Breast epithelium (tissue), 4 donors: ENCODE measurements around the gene NUMA1. TPM values are rescaled to one million over a fixed set of nuclear protein-coding genes. Genes with fewer than 3 reads are reported as not detected.

Experiments
- DNase-seq, 2 donors: peaks; one replicate each; pipeline ENCODE4 v3.0.0-alpha.2; 2019; ENCODE audit warnings: low spot score in 2 of 2
- H3K27ac ChIP-seq, 2 donors: fragments of 200-600 bp; sonication (generic) in 1 of 2; one replicate each; pipeline ENCODE4 v1.5.1; 2016 to 2019; ENCODE audit warnings: mild to moderate bottlenecking in 1 of 2
- H3K27me3 ChIP-seq, 2 donors: fragments of 200-600 bp; sonication (generic) in 1 of 2; one replicate each; pipeline versions ENCODE4 v1.5.1 to v1.6.0; 2017 to 2019; ENCODE audit warnings: control low read depth in 1 of 2, mild to moderate bottlenecking in 1 of 2
- H3K36me3 ChIP-seq: fragments of 200-600 bp; one replicate; pipeline ENCODE4 v1.5.1; 2019
- H3K4me1 ChIP-seq, 2 donors: fragments of 200-600 bp; sonication (generic); one replicate each; pipeline ENCODE4 v1.5.1; 2016 to 2019; ENCODE audit warnings: control low read depth in 1 of 2
- H3K4me3 ChIP-seq, 3 donors: fragments of 200-600 bp; sonication (generic); 1 replicate in 2 of 3; 2 replicates in 1 of 3; pipeline ENCODE4 v1.5.1; 2016 to 2019; ENCODE audit warnings: mild to moderate bottlenecking in 3 of 3, moderate library complexity in 2 of 3
- H3K9me3 ChIP-seq, 2 donors: fragments of 200-600 bp; sonication (generic) in 1 of 2; one replicate each; pipeline ENCODE4 v1.5.1; 2016 to 2019; ENCODE audit warnings: control low read depth in 1 of 2
- CTCF ChIP-seq, 3 donors: fragments of 450-650 bp; IDR thresholded peaks; one replicate each; pipeline ENCODE4 v1.5.1; 2016 to 2017; ENCODE audit warnings: antibody characterized with exemption in 3 of 3, mild to moderate bottlenecking in 3 of 3, moderate library complexity in 3 of 3
- POLR2A ChIP-seq: fragments of 450-650 bp; IDR thresholded peaks from one replicate; pipeline ENCODE4 v1.6.1; 2016; ENCODE audit warnings: antibody characterized with exemption, mild to moderate bottlenecking, moderate library complexity
- POLR2AphosphoS5 ChIP-seq, 3 donors: sonication (generic); formaldehyde crosslinking; IDR thresholded peaks; one replicate each; pipeline ENCODE4 v1.6.1; 2017; ENCODE audit warnings: antibody characterized with exemption in 3 of 3
- intact Hi-C: fragments of 100-400 bp; cut with DNase I; formaldehyde crosslinking; loops from one replicate; pipeline ENCODE4 v1.15.1; 2023; ENCODE audit warnings: low total_unique reads
- total RNA-seq, 3 donors: library from RNA; depleted of rRNA; stranded (reverse); fragments of >200 nt; gene quantifications; one replicate each; pipeline ENCODE4 v1.1.0, GENCODE V29; 2016

NUMA1 gene
- total RNA-seq, 3 donors from 2014 or later = 240 to 412 (median 283) TPM

GRCh38 chr11:72067266-72067665, 13.1 kb downstream of the NUMA1 start:
- peak overlapping the region; percentile 60 to 62 for H3K27ac ChIP-seq
- intact Hi-C loops = no loop called here
- H3K9me3 ChIP-seq = no peaks in the 10 kb centered on the region
- H3K4me3 ChIP-seq = no peak overlapping the region
- no peak for DNase-seq
- peaks cover 4 to 27% of the 10 kb centered on the region in 2 donors for H3K4me1 ChIP-seq
- TF ChIP-seq POLR2AphosphoS5 (IDR thresholded peaks at IDR 0.05) = no peak
- no peak for TF ChIP-seq POLR2A
- TF ChIP-seq CTCF (IDR thresholded peaks at IDR 0.05) = no peak
- H3K36me3 ChIP-seq = no peaks in the 10 kb centered on the region
- H3K27me3 ChIP-seq = no peaks in the 10 kb centered on the region

GRCh38 chr11:72066855-72067254, 13.5 kb downstream of the NUMA1 start:
- Histone ChIP-seq H3K36me3 (no peaks in the 10 kb centered on the region), H3K9me3 (no peaks in the 10 kb centered on the region), H3K4me1 (peaks cover 4 to 24% of the 10 kb centered on the region in 2 donors), H3K4me3 (no peak overlapping the region), H3K27me3 (no peaks in the 10 kb centered on the region), H3K27ac (peak overlapping the region; percentile 60 to 62)
- intact Hi-C loops = no loop called here
- DNase-seq = no peak
- TF ChIP-seq POLR2AphosphoS5 (IDR thresholded peaks at IDR 0.05) = no peak
- TF ChIP-seq POLR2A = no peak
- no peak for TF ChIP-seq CTCF (IDR thresholded peaks at IDR 0.05)

GRCh38 chr11:72061739-72062396, 18.5 kb downstream of the NUMA1 start:
- Histone ChIP-seq H3K36me3 (no peaks in the 10 kb centered on the region), H3K9me3 (no peaks in the 10 kb centered on the region), H3K4me3 (no peak overlapping the region), H3K27me3 (no peaks in the 10 kb centered on the region), H3K4me1 (peaks cover 0 to 5% of the 10 kb centered on the region in 2 donors), H3K27ac (no peak overlapping the region)
- intact Hi-C loops = no loop called here
- TF ChIP-seq POLR2A = no peak
- no peak for TF ChIP-seq CTCF (IDR thresholded peaks at IDR 0.05)
- no peak for TF ChIP-seq POLR2AphosphoS5 (IDR thresholded peaks at IDR 0.05)
- no peak for DNase-seq

- TF ChIP-seq CTCF (IDR thresholded peaks at IDR 0.05) = no peak
- TF ChIP-seq POLR2AphosphoS5 (IDR thresholded peaks at IDR 0.05) = no peak
- no peak for TF ChIP-seq POLR2A
- H3K9me3 ChIP-seq = no peaks in the 10 kb centered on the region
- peak overlapping the region; percentile 7 to 16 for H3K27ac ChIP-seq
- DNase-seq = no peak
- no peaks in the 10 kb centered on the region for H3K27me3 ChIP-seq
- intact Hi-C loops = no loop called here
- H3K4me1 ChIP-seq = no peaks in the 10 kb centered on the region
- H3K4me3 ChIP-seq = no peak overlapping the region
- H3K36me3 ChIP-seq = no peaks in the 10 kb centered on the region
Measured at GRCh38 chr11:72058416-72059034, 21.8 kb downstream of the NUMA1 start.

- Histone ChIP-seq H3K36me3 (no peaks in the 10 kb centered on the region), H3K4me3 (no peak overlapping the region), H3K27me3 (no peaks in the 10 kb centered on the region), H3K9me3 (no peaks in the 10 kb centered on the region), H3K27ac (peak overlapping the region; percentile 71 to 83), H3K4me1 (no peaks in the 10 kb centered on the region)
- intact Hi-C loops = no loop called here
- TF ChIP-seq POLR2AphosphoS5 (IDR thresholded peaks at IDR 0.05) (no peak), POLR2A (no peak)
- DNase-seq = no peak
Measured at GRCh38 chr11:72048766-72049460, 31.4 kb downstream of the NUMA1 start.
